ENCODE measurements around the gene TMUB2. TPM values are rescaled to one million over a fixed set of nuclear protein-coding genes. Genes with fewer than 3 reads are reported as not detected.

The TMUB2 gene
- total and polyA plus RNA-seq, 2 of the 13 experiments (the other 11 are each of a cell fraction or from before 2014, with no cell fraction given) = 26.9 to 50.8 TPM

DNA sequence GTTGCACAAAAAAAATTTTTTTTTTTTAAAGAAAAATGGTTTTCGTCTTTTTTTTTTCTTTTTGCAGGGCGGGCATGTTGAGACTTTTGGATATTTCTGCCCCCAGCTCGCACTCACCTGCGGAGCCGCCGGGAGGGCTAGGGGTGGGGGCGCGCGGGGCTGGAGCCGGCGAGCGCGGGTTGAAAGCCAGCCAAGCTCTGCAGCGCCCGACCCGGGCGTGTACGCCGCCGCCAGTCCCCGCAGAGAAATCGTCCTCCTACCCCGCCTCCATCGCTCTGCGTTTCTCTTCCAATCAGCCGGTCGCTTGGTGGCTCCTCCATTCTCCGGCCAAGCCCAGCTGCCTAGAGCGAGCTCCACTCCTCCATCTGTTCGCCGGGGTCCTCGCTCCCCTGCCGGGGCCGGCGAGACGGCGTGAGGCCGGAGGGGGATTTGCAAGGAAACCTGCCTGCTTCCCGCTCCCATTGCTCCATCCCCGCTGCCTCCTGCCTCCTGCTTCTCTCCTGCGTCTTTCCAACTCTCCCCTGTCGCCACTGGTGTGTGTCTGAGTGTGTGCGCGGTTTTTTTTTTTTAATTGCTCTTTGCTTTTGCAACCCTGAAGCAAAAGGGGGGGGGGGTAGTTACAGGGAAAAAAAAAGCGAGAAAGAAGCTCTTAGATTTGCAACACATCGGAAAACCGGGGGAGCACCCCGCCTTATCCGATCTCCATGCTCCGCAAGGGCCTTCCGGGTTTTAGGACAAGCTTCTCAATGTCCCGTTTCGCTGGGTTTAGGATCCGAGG is 34.5 kb downstream of the TMUB2 start (continued):
- TF ChIP-seq DPF2 (CRISPR knock-in tag; IDR thresholded peaks at IDR 0.05; ENCODE audit: borderline replicate concordance, low read depth) (no peak), ZFP41 (CRISPR knock-in tag; IDR thresholded peaks at IDR 0.05; ENCODE audit: borderline replicate concordance) (no peak), MEIS1 (CRISPR knock-in tag; IDR thresholded peaks at IDR 0.05; ENCODE audit: borderline replicate concordance) (no peak), BORCS8-MEF2B (CRISPR knock-in tag; IDR thresholded peaks at IDR 0.05) (0 out of 2 replicates have a peak, but pooled peaks have one; percentile 57), ZNF775 (CRISPR knock-in tag; IDR thresholded peaks at IDR 0.05; ENCODE audit: borderline replicate concordance) (peak; percentile 95; the same call in 1 of the 2 replicates), ELF3 (CRISPR knock-in tag; IDR thresholded peaks at IDR 0.05) (no peak), NBN (conservative IDR thresholded peaks at IDR 0.05) (no peak), ZNF839 (CRISPR knock-in tag; IDR thresholded peaks at IDR 0.05; ENCODE audit: borderline replicate concordance) (no peak), ZNF317 (CRISPR knock-in tag; IDR thresholded peaks at IDR 0.05) (no peak), ZSCAN12 (CRISPR knock-in tag; IDR thresholded peaks at IDR 0.05) (no peak), U2AF2 (IDR thresholded peaks at IDR 0.05; ENCODE audit: low read depth, low read length) (no peak), SOX13 (IDR thresholded peaks at IDR 0.05) (no peak), SOX13 (CRISPR knock-in tag; conservative IDR thresholded peaks at IDR 0.05 in 1 of 2, IDR thresholded peaks at IDR 0.05 in 1 of 2) (peak in 1 of 2 experiments; percentile 41; a peak in 1 of 4 replicates), TEAD3 (CRISPR knock-in tag; optimal IDR thresholded peaks at IDR 0.05; ENCODE audit: borderline replicate concordance) (peak; percentile 29), ARNTL (CRISPR knock-in tag; IDR thresholded peaks at IDR 0.05) (no peak; the same call in 1 of the 2 replicates), ZNF598 (CRISPR knock-in tag; IDR thresholded peaks at IDR 0.05; ENCODE audit: borderline replicate concordance) (no peak; the same call in 1 of the 2 replicates)
- TF ChIP-seq, protein P1, sequence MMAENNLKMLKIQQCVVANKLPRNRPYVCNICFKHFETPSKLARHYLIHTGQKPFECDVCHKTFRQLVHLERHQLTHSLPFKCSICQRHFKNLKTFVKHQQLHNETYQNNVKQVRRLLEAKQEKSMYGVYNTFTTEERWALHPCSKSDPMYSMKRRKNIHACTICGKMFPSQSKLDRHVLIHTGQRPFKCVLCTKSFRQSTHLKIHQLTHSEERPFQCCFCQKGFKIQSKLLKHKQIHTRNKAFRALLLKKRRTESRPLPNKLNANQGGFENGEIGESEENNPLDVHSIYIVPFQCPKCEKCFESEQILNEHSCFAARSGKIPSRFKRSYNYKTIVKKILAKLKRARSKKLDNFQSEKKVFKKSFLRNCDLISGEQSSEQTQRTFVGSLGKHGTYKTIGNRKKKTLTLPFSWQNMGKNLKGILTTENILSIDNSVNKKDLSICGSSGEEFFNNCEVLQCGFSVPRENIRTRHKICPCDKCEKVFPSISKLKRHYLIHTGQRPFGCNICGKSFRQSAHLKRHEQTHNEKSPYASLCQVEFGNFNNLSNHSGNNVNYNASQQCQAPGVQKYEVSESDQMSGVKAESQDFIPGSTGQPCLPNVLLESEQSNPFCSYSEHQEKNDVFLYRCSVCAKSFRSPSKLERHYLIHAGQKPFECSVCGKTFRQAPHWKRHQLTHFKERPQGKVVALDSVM (CRISPR knock-in tag; IDR thresholded peaks at IDR 0.05) = 0 out of 2 replicates have a peak, but pooled peaks have one; percentile 8
- TF ChIP-seq, protein P2, sequence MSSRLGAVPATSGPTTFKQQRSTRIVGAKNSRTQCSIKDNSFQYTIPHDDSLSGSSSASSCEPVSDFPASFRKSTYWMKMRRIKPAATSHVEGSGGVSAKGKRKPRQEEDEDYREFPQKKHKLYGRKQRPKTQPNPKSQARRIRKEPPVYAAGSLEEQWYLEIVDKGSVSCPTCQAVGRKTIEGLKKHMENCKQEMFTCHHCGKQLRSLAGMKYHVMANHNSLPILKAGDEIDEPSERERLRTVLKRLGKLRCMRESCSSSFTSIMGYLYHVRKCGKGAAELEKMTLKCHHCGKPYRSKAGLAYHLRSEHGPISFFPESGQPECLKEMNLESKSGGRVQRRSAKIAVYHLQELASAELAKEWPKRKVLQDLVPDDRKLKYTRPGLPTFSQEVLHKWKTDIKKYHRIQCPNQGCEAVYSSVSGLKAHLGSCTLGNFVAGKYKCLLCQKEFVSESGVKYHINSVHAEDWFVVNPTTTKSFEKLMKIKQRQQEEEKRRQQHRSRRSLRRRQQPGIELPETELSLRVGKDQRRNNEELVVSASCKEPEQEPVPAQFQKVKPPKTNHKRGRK (CRISPR knock-in tag; IDR thresholded peaks at IDR 0.05) = no peak
- TF ChIP-seq, protein P3, sequence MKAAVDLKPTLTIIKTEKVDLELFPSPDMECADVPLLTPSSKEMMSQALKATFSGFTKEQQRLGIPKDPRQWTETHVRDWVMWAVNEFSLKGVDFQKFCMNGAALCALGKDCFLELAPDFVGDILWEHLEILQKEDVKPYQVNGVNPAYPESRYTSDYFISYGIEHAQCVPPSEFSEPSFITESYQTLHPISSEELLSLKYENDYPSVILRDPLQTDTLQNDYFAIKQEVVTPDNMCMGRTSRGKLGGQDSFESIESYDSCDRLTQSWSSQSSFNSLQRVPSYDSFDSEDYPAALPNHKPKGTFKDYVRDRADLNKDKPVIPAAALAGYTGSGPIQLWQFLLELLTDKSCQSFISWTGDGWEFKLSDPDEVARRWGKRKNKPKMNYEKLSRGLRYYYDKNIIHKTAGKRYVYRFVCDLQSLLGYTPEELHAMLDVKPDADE (CRISPR knock-in tag; IDR thresholded peaks at IDR 0.05) = no peak
- TF ChIP-seq, protein P4, sequence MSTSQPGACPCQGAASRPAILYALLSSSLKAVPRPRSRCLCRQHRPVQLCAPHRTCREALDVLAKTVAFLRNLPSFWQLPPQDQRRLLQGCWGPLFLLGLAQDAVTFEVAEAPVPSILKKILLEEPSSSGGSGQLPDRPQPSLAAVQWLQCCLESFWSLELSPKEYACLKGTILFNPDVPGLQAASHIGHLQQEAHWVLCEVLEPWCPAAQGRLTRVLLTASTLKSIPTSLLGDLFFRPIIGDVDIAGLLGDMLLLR (CRISPR knock-in tag; IDR thresholded peaks at IDR 0.05) = peak; percentile 67; the same call in 1 of the 2 replicates

Measured in HepG2 (cell line).